Small intestine (tissue), 7 donors: ENCODE results near the gene CFB. TPM values are rescaled to one million over a fixed set of nuclear protein-coding genes. Genes with fewer than 3 reads are reported as not detected.
"Not testable (repeated sequence)": the region's sequence is repeated elsewhere in the genome, so short reads cannot be mapped to it uniquely, and the experiment has no call there.

Experiments
- DNase-seq, 2 donors: peaks; one replicate each; pipeline versions ENCODE4 v3.0.0 to v3.0.0-alpha.2; 2013
- FAIRE-seq: peaks from 2 replicates; lab custom pipeline; 2012; peaks lifted over from hg19 to GRCh38; lab: Jason Lieb, UNC
- H3K27ac ChIP-seq, 3 donors: one replicate each; pipeline ENCODE4 v1.5.1; 2013; ENCODE audit warnings: low read length in 2 of 3, mild to moderate bottlenecking in 2 of 3, control low read depth in 1 of 3, inconsistent platforms in 1 of 3, low read depth in 1 of 3, moderate library complexity in 1 of 3
- H3K27me3 ChIP-seq, 3 donors: one replicate each; pipeline ENCODE4 v1.6.1; 2013; ENCODE audit warnings: low read length in 3 of 3, inconsistent platforms in 1 of 3; ENCODE audit not compliant: control insufficient read depth in 3 of 3, insufficient read depth in 3 of 3
- H3K36me3 ChIP-seq, 3 donors: one replicate each; pipeline ENCODE4 v1.6.1; 2013; ENCODE audit warnings: low read length in 3 of 3, inconsistent platforms in 1 of 3, low read depth in 1 of 3, mild to moderate bottlenecking in 1 of 3, moderate library complexity in 1 of 3; ENCODE audit not compliant: control insufficient read depth in 3 of 3, insufficient read depth in 2 of 3
- H3K4me1 ChIP-seq, 3 donors: one replicate each; pipeline ENCODE4 v1.6.1; 2013; ENCODE audit warnings: low read length in 2 of 3, inconsistent platforms in 1 of 3, low read depth in 1 of 3, mild to moderate bottlenecking in 1 of 3, moderate library complexity in 1 of 3; ENCODE audit not compliant: control insufficient read depth in 3 of 3, insufficient read depth in 2 of 3
- H3K4me3 ChIP-seq, 3 donors: one replicate each; pipeline ENCODE4 v1.5.1; 2013; ENCODE audit warnings: low read length in 3 of 3, control low read depth in 1 of 3, inconsistent platforms in 1 of 3, low read depth in 1 of 3, mild to moderate bottlenecking in 1 of 3, moderate library complexity in 1 of 3
- H3K9me3 ChIP-seq, 2 donors: one replicate each; pipeline ENCODE4 v1.6.1; 2013; ENCODE audit warnings: low read depth in 1 of 2, low read length in 1 of 2; ENCODE audit not compliant: control insufficient read depth in 2 of 2, insufficient read depth in 1 of 2
- WGBS, 3 donors: extraction: QIAGEN DNeasy Blood & Tissue Kit; methylation state at CpG; one replicate each; pipeline ENCODE4 v1.1.7; 2013; 5-methylcytosine and 5-hydroxymethylcytosine counted together
- polyA plus RNA-seq, 4 donors: library from polyadenylated mRNA; stranded (reverse) in 3 of 4; unstranded in 1 of 4; fragments of 200-250 nt in 3 of 4; fragments of 120-200 nt in 1 of 4; gene quantifications; one replicate each; pipeline versions ENCODE4 v1.2.1 to v1.2.3, GENCODE V29; 2013
- donor health status: healthy with polysubstance abuse.
- donor health status: control.
- donor health status: control.
- donor health status: Bipolar disorder and iron deficiency.
- donor health status: healthy.

Gene CFB
- polyA plus RNA-seq, 4 donors = 38.7 to 141 (median 80.6) TPM

DNA sequence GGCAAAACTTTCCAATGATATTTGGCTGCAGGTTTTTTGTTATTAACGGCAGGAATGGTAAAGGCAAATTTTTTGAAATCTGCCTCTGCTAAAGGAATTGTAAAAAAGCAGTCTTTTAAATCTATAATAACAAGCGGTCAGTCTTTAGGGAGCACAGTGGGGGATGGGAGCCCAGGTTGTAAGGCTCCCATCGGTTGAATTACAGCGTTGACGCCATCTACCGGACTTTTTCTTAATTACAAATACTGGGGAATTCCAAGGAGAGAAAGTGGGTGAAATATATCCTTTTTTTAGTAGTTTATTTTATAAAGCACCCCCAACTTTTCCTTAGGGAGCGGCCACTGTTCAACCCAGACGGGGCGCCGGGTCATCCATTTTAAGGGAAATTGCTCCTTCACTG is 43.5 kb downstream of the CFB start:
- H3K27me3 ChIP-seq, H3K27ac ChIP-seq, DNase-seq, H3K4me1 ChIP-seq, H3K4me3 ChIP-seq, H3K36me3 ChIP-seq, H3K9me3 ChIP-seq, FAIRE-seq: not testable (repeated sequence)
- WGBS, 3 donors = no CpG with 5 or more reads among the region's 10 CpGs

- WGBS, 3 donors = 93 to 98% (median 95%) methylated on average over 6 to 9 of the region's 14 CpGs
- not testable (repeated sequence) for H3K27me3 ChIP-seq, H3K36me3 ChIP-seq, H3K9me3 ChIP-seq, H3K4me1 ChIP-seq, FAIRE-seq, DNase-seq, H3K27ac ChIP-seq, H3K4me3 ChIP-seq
Observed at GRCh38 chr6:31994421-31994820, 48.5 kb downstream of the CFB start.

GRCh38 chr6:31996385-31996784 is 50.5 kb downstream of the CFB start:
- not testable (repeated sequence) for H3K4me3 ChIP-seq, H3K27me3 ChIP-seq, H3K9me3 ChIP-seq, DNase-seq, H3K27ac ChIP-seq, FAIRE-seq, H3K4me1 ChIP-seq, H3K36me3 ChIP-seq
- WGBS, 3 donors = 82 to 94% (median 82%) methylated on average over 5 to 6 of the region's 6 CpGs

Other genes with a start within 250 kb of the CFB start
- gene ABHD16A, start 242.8 kb upstream of the CFB start, polyA plus RNA-seq = 10 to 100 TPM; 34.6 to 63.8 (median 50.3) TPM
- under 1 TPM in 1 of 4 donors, not detected in 3; 0.12 TPM for gene LY6G6F, start 239.2 kb upstream of the CFB start, polyA plus RNA-seq
- under 1 TPM in 1 of 4 donors, not detected in 3; 0.22 TPM for gene LY6G6D, start 230.7 kb upstream of the CFB start, polyA plus RNA-seq
- gene LY6G6C, start 224.3 kb upstream of the CFB start, polyA plus RNA-seq = under 1 TPM in 1 of 4 donors, not detected in 3; 0.18 TPM
- under 1 TPM in 2 of 4 donors, not detected in 2; 0.13 to 0.59 TPM for gene MPIG6B, start 222.7 kb upstream of the CFB start, polyA plus RNA-seq
- gene DDAH2, start 216.8 kb upstream of the CFB start, polyA plus RNA-seq = 10 to 100 TPM; 64.4 to 89.7 (median 76.1) TPM
- 100 to 1,000 TPM; 400 to 576 (median 535) TPM for gene CLIC1, start 209.6 kb upstream of the CFB start, polyA plus RNA-seq
- gene MSH5, start 206.1 kb upstream of the CFB start, polyA plus RNA-seq = 10 to 100 TPM in 2 of 4 donors, 1 to 10 TPM in 2; 1.6 to 53.1 (median 9.2) TPM
- gene SAPCD1, start 183.4 kb upstream of the CFB start, polyA plus RNA-seq = 10 to 100 TPM in 1 of 4 donors, 1 to 10 TPM in 3; 1.4 to 15.5 (median 4.6) TPM
- 10 to 100 TPM in 1 of 4 donors, 1 to 10 TPM in 3; 2.9 to 11.9 (median 6.4) TPM for gene VWA7, start 168.8 kb upstream of the CFB start, polyA plus RNA-seq
- 10 to 100 TPM; 19.9 to 42.4 (median 24.2) TPM for gene VARS1, start 150.3 kb upstream of the CFB start, polyA plus RNA-seq
- gene LSM2, start 139.1 kb upstream of the CFB start, polyA plus RNA-seq = 10 to 100 TPM; 27.3 to 90.2 (median 39.3) TPM
- 1 to 10 TPM in 2 of 4 donors, under 1 TPM in 2; 0.27 to 2.6 (median 1.1) TPM for gene HSPA1L, start 130.8 kb upstream of the CFB start, polyA plus RNA-seq
- gene HSPA1A, start 130.6 kb upstream of the CFB start, polyA plus RNA-seq = 10 to 100 TPM in 3 of 4 donors, 1 to 10 TPM in 1; 9.7 to 49.6 (median 25.7) TPM
- 100 to 1,000 TPM in 1 of 4 donors, 10 to 100 TPM in 3; 16.5 to 130 (median 35.0) TPM for gene HSPA1B, start 118.4 kb upstream of the CFB start, polyA plus RNA-seq
- gene NEU1, start 83.3 kb upstream of the CFB start, polyA plus RNA-seq = 100 to 1,000 TPM in 1 of 4 donors, 10 to 100 TPM in 3; 24.8 to 466 (median 37.4) TPM
- gene SLC44A4, start 67.1 kb upstream of the CFB start, polyA plus RNA-seq = 100 to 1,000 TPM in 3 of 4 donors, 10 to 100 TPM in 1; 82.3 to 215 (median 130) TPM
- 10 to 100 TPM; 27.8 to 50.3 (median 37.4) TPM for gene EHMT2, start 48.4 kb upstream of the CFB start, polyA plus RNA-seq
- 10 to 100 TPM in 1 of 4 donors, 1 to 10 TPM in 3; 1.6 to 12.5 (median 5.2) TPM for gene ZBTB12, start 44.0 kb upstream of the CFB start, polyA plus RNA-seq
- gene C2, start 18.4 kb upstream of the CFB start, polyA plus RNA-seq = 10 to 100 TPM in 3 of 4 donors, 1 to 10 TPM in 1; 7.4 to 58.7 (median 21.3) TPM
- gene NELFE, start 12.9 kb downstream of the CFB start, polyA plus RNA-seq = 10 to 100 TPM; 55.6 to 77.1 (median 59.1) TPM
- 100 to 1,000 TPM in 2 of 4 donors, 10 to 100 TPM in 2; 51.4 to 171 (median 85.7) TPM for gene SKIC2, start 13.1 kb downstream of the CFB start, polyA plus RNA-seq
- 10 to 100 TPM; 14.1 to 16.8 (median 16.0) TPM for gene DXO, start 26.0 kb downstream of the CFB start, polyA plus RNA-seq
- gene C4A, start 36.0 kb downstream of the CFB start, polyA plus RNA-seq = 10 to 100 TPM in 3 of 4 donors, 1 to 10 TPM in 1; 4.0 to 64.7 (median 26.1) TPM
- gene C4B, start 68.7 kb downstream of the CFB start, polyA plus RNA-seq = 10 to 100 TPM in 3 of 4 donors, 1 to 10 TPM in 1; 9.6 to 87.6 (median 26.6) TPM
- 1 to 10 TPM in 2 of 4 donors, under 1 TPM in 2; 0.18 to 3.4 (median 0.98) TPM for gene CYP21A2, start 92.3 kb downstream of the CFB start, polyA plus RNA-seq
- 10 to 100 TPM in 1 of 4 donors, 1 to 10 TPM in 3; 1.8 to 38.7 (median 4.5) TPM for gene TNXB, start 163.2 kb downstream of the CFB start, polyA plus RNA-seq
- 10 to 100 TPM; 15.4 to 89.5 (median 45.8) TPM for gene ATF6B, start 182.2 kb downstream of the CFB start, polyA plus RNA-seq
- gene FKBPL, start 184.2 kb downstream of the CFB start, polyA plus RNA-seq = 1 to 10 TPM; 4.6 to 9.7 (median 7.5) TPM
- gene PRRT1, start 205.8 kb downstream of the CFB start, polyA plus RNA-seq = 1 to 10 TPM in 3 of 4 donors, not detected in 1; 1.4 to 4.7 (median 4.6) TPM
- gene PPT2, start 208.0 kb downstream of the CFB start, polyA plus RNA-seq = 10 to 100 TPM in 2 of 4 donors, 1 to 10 TPM in 2; 3.1 to 26.5 (median 10.3) TPM
- gene EGFL8, start 218.5 kb downstream of the CFB start, polyA plus RNA-seq = 10 to 100 TPM in 3 of 4 donors, 1 to 10 TPM in 1; 7.8 to 21.9 (median 12.8) TPM
- gene AGPAT1, start 230.0 kb downstream of the CFB start, polyA plus RNA-seq = 100 to 1,000 TPM in 1 of 4 donors, 10 to 100 TPM in 3; 41.9 to 112 (median 63.2) TPM
- 100 to 1,000 TPM; 106 to 232 (median 162) TPM for gene RNF5, start 232.3 kb downstream of the CFB start, polyA plus RNA-seq
- gene AGER, start 238.2 kb downstream of the CFB start, polyA plus RNA-seq = 10 to 100 TPM in 2 of 4 donors, 1 to 10 TPM in 2; 3.0 to 12.1 (median 9.2) TPM
- 100 to 1,000 TPM in 1 of 4 donors, 10 to 100 TPM in 3; 17.6 to 119 (median 29.9) TPM for gene PBX2, start 244.1 kb downstream of the CFB start, polyA plus RNA-seq
- gene GPSM3, start 246.5 kb downstream of the CFB start, polyA plus RNA-seq = 10 to 100 TPM in 3 of 4 donors, 1 to 10 TPM in 1; 6.0 to 31.3 (median 14.0) TPM